ENCODE data around the gene CRKL.
"Not testable (repeated sequence)": the region's sequence is repeated elsewhere in the genome, so short reads cannot be mapped to it uniquely, and the experiment has no call there.

CRKL gene, protein sequence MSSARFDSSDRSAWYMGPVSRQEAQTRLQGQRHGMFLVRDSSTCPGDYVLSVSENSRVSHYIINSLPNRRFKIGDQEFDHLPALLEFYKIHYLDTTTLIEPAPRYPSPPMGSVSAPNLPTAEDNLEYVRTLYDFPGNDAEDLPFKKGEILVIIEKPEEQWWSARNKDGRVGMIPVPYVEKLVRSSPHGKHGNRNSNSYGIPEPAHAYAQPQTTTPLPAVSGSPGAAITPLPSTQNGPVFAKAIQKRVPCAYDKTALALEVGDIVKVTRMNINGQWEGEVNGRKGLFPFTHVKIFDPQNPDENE

DNA sequence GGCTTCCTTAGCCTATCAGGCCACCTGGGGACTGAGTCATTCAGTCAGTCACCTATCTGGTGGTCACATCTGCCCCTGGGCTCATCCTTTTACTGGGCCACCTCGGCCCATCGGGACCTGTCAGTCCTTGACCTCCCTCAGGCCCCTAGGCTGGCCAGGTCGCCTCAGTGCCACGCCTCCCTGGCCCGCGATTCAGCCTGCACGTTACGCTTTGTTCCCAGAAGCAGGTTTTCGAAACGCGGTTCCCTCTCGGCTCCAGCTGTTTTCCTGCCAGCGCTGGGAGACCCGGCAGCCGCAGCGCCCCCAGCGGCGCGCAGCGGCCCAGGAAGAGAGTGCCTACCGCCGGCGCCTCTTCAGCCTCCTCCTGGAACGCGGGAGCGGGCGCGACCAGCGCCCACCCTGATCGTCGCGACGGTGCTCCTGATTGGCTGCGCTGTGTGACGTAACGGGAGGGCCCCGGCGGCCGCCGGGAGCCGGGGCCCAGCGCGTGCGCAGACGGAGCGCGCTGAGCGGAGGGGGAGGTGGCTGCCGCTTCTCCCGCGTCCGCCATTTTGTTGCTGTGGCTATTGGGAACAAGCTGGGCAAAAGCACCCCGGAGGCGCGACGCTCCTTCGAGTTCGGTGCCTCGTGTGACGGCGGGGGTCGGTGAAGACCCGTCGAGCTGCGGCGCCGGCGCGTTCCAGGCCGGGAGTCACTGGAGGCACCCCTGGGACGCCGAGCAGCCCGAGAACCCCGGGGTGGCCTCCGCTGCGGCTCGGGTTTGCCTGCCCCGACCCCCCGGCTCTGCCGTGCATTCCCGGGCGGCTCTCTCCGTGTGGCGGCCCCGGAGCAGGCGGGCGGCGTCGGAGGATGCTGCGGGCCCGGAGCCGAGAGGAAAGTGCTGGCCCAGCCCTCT, at the start of gene CRKL:
TSS of gene CRKL (plus strand) at position 492 of the 895 bp plus-strand sequence. CDS start 528 bp downstream, outside the sequence.
- peak; percentile 82 to 95 (median 89) for DNase-seq

DNA sequence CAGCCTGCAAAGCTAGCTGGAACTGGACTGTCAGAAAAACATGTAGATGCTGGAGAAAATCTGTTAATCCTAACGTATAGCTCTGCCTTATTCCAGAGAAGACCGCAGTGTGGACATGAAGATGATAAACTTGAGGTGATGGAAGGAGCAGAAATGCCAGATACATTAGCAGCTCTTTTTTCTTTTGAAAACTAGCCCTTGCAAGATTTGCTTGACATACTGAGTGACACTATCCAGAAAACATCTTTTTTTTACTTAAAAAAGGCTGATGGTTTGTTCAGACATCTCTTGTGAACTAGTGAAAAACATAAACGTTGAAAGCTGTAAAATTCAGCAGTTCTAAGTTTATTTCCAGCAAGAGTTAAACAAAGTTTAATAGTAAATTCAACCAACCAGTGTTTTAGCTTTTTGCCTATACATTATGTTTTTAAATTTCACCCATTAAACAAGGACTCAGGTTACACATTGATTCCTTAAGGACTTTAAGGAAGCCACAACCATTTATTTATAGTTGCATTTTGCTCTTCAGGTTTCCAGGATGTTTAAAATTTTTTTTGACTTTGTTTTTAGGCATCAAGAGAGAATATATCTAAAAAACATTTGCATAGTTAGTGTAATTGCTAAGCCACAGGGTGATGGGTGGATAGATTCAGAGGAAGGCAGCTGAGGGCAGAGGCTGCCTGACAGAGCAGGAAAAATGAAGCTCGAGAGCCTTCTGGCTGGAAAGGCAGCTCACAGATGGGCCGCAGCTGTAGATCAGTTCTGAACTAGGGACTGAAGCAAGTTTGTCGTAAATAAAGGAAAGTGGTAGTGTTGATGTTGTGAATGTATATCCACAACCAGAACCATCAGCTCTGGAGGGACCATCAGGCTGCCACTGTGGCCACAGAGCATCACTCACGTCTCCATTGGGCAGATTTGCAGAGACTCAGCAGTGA, 48.9 kb upstream of the CRKL start:
- no peak for DNase-seq

DNA sequence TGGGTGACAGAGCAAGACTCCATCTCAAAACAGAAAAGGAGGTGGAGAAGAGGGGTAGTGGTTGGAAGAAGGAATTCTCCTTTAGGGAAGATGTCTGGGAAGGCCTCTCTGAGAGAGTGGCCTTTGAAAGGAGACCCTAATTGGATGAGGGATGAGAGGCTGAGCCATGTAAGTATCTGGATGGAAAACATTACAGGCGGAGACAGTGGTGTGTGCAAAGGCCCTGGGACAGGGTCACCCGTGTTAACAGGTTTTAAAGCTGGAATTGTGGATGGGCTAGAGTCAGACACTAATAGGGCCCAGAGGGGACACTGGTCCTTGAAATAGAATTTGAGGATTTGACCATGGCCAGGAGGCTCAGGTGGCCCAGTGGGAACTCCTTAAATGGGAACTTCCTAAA, 48.0 kb upstream of the CRKL start:
- DNase-seq: no peak

DNA sequence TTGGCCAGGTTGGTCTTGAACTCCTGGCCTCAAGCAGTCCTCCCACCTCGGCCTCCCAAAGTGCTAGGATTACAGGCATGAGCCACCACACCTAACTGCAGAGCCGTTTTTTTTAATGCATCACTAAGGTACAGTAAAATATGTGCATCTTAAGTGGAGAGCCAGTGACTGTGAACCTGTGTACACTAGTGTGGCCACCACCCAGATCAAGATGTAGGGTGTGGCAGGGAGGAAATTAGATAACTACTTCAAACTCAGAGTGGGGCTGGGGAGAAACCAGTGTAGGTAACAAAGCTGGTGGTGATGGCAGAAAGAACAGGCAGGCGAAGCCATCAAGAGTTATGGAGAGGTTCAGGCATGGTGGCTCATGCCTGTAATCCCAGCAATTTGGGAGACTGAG, 44.0 kb upstream of the CRKL start:
- no peak for DNase-seq

DNA sequence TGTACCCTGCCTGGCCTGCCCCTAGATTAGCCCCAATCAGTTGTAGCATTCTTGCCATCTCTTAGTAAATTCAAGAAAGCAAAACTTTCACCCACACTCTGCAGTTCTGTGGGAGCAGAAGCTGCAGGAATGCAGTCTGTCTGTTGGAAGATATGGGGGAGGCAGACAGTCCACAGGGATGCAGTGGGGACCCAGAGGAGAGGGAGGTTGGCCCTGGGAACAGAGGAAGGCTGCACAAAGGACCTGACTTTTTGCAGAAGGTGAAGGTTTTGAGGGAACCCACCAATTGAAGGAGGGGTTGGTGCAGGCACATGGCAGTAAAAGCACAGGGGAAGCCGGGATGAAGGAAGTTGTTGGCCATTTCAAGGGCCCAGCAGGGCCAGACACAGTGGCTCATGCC, 41.9 kb upstream of the CRKL start:
- no peak for DNase-seq

DNA sequence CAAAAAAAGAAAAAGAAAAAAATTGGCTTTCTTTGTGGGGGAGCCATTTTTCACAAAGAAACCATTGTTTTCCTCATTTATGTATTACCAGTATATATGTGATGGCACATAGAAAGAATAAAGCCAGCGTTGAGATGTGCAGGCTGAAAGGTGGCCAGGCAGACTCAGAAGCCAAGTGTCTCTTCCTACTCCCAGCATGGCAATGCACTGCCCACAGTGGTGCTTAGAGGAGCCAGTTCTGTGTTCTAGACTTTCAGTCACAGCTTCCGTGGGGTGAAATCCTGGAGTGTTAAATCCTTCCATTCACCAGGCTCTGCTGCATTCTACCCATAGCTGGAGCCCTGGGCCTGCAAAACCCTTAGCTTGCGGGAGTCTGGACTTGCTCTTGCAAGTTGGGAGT, 39.5 kb upstream of the CRKL start:
- no peak for DNase-seq

DNA sequence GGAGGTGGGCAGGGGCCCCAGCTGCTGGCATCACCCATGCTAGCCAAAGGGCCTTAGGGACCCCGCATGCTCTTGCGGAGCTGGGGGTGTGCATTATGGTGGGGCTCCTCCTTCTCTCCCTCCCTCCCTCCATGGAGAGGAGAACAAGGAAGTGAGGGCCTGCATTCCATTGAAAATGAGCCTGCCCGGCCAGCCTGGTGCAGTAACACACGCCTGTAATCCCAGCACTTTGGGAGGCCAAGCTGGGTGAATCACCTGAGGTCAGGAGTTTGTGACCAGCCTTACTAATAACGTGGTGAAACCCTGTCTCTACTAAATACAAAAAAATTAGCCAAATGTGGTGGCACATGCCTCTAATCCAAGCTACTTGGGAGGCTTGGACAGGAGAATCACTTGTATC, 36.0 kb upstream of the CRKL start:
- no peak for DNase-seq

DNA sequence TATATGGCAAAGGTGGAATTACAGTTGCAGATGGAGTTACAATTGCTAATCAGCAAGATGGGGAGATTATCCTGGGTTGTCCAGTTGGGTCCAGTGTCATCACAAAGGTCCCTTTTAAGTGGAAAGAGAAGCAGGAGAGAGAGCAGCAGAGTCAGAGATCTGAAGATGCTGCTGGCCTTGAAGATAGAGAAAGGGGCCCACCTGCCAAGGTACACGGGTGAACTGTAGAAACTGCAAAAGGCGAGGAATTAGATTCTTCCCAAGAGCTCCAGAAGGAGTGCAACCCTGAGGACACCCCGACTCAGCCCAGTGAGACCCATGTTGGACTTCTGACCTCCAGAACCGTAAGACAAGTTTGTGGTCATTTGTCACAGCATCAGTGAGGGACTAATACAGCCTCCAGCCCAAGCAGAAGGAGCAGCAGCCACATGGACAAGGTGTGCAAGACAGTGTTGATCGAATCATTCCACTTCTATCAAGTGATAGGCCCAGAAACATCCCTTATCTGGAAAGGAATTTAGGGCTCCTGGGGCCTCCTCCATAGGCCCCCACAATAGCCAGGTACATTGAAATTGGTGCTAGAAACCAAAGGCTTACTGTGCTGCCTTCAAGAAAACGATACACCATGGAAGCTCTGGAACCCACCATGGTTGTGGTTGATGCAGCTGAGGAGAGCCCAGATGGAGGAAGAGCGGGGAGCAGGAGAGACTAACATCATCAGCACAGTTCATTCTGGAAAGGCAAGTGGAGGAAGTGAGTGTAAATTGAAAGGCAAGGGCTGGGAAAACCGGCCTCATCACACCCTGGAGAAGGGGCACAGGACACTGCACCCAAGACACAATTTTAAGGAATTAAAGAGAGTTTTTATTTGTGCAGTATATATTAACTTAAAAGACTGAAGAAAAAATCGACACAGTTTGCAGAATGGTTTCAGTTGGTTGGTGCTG, 35.1 kb upstream of the CRKL start:
- no peak for DNase-seq

DNA sequence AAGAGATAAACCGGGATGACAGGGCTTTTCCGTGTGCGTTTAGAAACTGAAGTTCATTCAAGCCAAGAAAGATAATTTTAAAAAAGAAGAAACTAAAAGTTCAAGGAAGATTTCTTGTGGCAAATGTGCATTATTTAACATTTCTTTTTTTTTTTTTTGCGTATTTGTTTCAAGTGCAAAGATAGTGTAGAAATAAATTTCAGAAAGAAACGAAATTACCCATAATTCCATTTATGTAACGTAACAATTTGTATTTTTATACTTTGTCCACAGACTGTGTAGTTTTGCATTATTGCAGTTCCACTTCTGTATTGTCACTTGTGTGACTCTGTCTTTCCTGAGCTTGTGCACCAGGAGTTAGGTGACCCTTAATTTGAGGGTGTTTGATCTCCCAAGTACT, 34.4 kb upstream of the CRKL start:
- DNase-seq: no peak

DNA sequence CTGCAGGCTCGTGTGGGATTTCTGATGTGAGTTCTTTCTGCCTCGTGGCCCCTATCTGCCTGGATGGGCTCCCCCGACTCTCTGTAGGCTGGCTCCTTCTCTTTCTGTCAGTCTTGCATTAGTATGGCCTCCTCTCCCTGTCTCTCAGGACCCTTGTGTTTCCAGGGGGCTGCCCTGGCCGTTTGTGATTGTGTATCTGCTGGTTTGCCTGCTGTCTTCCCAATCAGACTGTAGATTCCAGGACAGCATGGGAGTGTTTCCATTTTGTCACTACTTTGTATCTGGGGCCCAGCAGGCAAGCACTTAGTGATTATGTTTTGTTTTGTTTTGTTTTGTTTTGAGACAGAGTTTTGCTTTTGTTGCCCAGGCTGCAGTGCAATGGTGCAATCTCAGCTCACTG, 32.8 kb upstream of the CRKL start:
- no peak for DNase-seq

DNA sequence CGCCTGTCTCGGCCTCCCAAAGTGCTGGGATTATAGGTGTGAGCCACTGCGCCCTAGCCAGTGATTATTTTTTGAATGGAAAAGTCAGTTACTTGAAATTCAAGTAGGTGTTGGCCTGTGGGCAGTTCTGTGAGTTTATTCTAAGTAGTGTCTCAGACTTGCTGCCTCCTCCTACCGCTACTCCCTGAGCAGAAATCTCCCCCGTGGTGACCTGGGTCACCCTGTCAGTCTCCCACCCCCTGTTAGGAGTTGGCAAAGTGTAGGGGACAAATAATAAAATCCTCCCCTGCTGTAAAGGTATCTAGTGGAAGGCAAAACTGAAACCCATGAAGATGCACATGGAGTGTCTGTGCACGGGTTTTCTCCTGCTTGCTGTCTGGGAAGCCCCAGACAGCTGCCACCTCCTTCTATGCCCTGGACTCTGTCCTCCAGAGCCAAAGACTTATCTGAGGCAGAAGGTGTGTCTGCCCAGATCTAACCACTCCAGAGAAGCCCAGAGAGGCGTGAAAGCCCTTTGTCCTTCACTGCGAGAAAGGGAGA, 32.1 kb upstream of the CRKL start:
- DNase-seq: no peak

DNA sequence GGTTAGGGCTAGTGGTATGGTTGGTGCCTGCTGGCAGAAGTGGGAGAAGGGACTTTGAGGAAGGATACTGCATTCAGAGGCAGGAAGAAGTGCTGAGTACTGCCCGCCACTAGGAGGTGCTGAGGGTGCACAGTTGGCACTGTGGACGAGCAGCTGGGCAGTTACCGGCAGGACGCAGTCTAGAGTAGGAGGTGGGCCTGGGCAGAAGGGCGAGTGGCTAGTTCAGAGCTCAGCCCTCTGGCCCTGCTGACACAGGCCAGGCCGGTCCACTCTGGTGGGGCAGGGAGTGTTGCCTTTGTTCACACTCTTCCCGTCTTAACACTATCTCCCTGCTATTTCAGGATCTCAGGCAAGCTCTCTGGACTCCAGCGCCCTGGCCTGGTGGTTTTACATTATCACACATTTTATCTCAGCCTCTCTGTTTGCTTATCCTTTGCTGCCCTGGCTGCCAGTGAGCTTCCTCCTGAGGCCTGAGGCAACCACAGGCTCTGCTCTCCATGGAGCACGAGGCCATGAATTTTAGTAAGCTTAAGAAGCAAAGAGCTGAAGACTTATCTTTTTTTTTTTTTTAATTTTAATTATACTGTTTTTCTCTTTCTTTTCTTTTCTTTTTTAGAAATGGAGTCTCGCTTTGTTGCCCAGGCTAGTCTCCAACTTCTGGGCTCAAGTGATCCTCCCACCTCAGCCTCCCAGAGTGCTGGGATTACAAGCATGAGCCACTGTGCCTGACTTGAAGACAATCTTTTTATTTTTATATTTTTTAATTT, 31.5 kb upstream of the CRKL start:
- peak in 1 of 4 experiments; percentile 4 for DNase-seq

DNA sequence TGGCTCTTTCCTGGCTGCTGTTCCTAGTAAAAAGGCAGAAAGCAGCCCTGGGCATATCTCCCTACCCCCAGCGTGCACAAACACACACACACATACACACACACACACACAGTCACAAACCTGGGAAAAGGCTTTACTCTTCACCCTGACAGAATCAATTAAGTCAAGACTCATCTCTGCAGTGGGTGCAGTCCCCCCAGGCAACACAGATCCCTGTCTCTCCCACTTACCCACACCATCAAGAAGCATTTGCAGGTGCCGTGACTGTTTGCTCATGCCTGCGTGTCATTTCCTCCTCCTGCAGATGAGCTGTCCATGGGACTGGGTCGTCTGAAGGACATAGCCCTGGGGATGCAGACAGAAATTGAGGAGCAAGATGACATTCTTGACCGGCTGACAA, 29.8 kb upstream of the CRKL start:
- no peak for DNase-seq

DNA sequence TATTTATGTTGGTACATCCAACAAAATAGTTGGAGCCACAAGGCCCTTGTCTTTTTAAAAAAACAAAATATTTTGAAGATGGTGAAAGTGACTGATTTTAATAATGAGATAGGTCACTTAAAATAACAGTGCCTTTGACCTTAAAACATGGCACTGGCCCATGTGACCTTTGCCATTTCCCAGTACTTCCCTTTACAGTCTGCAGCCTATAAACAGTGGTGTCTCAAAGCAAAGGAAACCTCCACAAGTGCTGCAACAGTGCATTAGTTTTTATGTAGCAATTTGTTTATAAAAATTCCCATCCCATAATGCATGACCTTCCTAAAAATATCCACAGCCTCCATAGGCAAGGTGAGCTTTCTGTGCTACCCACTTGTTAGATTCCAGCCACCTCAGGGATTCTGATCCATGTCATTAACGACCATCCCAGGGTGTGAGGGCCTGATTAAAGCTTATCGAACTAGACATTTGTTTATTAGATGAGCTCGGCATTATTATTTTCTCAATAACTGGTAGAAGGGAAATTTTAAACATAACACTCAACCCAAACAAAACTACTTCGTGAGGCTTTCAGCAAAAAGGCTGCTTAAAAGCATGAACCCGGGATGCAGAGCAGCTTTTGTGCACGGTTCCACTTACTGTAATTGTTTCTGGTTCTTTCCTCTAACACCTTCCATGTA, 28.0 kb upstream of the CRKL start:
- DNase-seq: no peak

DNA sequence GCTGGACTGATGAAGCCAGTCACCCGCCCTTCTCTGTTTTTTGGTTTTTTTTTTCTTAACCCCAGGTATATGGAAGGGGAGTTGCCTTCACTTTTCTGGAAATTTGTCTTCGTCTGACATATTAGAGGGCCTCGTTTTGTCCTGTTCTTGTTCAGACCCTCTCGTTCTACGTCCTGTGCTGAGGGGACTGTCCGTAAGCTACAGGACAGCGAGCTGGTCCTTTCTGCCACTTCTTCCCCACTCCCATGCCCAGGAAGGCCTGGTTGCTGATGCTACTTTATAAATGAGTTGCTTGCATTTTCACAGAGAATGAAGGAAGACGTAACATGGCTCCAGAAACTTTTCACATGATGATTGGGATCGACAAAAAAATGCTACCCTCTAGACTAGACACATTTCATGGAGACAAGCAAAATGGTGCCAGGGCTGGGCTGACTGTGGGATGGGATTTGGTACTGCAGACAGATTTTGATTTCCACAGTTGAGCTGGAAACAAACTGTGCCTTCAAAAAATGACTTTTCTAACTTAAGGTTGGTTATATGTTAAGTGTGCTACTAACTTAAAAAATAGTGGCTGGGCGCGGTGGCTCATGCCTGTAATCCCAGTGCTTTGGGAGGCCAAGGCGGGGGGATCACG, 27.2 kb upstream of the CRKL start:
- DNase-seq: no peak

DNA sequence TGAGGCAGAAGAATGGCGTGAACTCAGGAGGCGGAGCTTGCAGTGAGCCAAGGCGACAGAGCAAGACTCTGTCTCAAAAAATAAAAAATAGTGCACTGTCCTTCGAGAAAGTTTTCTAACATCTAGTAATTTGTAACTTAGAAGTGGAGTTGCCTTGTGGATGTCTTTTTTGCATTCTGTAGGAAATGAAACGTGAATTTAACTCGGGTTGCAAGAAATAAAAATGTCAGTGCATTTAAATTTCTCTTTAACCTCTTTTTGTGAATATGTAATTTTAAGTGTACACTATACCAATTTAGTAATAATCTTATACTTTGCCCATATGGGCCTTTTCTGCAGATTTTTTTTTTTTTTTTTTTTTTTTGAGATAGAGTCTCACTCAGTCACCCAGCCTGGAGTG, 26.2 kb upstream of the CRKL start:
- no peak for DNase-seq

DNA sequence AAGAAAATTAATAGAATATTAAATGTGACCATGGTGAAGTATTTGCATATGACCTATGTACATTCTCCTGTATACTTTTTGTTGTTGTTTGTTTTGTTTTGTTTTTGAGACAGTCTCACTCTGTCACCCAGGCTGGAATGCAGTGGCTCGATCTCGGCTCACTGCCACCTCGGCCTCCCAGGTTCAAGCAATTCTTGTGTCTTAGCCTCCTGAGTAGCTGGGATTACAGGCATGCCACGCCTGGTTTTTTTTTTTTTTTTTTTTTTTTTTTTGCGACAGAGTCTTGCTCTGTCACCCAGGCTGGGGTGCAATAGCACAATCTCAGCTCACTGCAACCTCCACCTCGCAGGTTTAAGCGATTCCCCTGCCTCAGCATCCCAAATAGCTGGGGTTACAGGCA, 19.5 kb upstream of the CRKL start:
- DNase-seq: not testable (repeated sequence)

DNA sequence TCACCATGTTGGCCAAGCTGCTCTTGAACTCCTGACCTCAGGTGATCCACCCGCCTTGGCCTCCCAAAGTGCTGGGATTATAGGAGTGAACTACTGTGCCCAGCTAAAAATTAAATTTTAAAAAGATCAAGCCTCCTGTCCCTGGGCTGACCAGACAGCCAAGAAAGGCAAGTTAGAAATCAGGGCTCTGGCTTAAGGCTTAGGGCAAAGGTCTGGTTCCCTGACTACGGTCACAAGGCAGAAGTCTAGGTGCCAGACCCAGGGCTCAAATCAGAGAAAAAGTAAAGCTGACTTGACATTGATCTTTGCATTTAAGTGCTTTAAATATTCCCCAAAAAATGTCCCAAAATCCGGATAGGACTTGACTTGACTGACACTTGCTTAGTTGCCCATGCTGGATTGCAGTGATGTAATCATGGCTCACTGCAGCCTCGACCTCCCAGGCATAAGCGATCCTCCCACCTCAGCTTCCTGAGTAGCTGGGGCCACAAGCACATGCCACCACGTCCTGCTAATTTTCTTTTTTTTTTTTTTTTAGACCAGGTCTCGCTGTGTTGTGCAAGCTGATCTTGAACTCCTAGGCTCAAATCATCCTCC, 17.3 kb upstream of the CRKL start:
- DNase-seq: no peak

Measured in activated CD4-positive, CD25-positive, alpha-beta regulatory T cell (primary cell).